ENCODE measurements around the gene ITGAD.

- TF ChIP-seq CTCF (IDR thresholded peaks at IDR 0.05) (no peak), EZH2 (IDR thresholded peaks at IDR 0.05; ENCODE audit: borderline replicate concordance, insufficient read depth, low read depth, low read length, poor library complexity, severe bottlenecking) (no peak)
Observed at GRCh38 chr16:31464348-31464769, 71.2 kb downstream of the ITGAD start.
